Renal cortex interstitium (tissue), 11 donors: Measurements from ENCODE around the gene GAL3ST2. TPM values are rescaled to one million over a fixed set of nuclear protein-coding genes. Genes with fewer than 3 reads are reported as not detected.
"Not testable (repeated sequence)": the region's sequence is repeated elsewhere in the genome, so short reads cannot be mapped to it uniquely, and the experiment has no call there.

ENCODE experiments used
- DNase-seq, 11 donors: peaks; one replicate each; pipeline ENCODE4 v3.0.0-alpha.2; 2013; ENCODE audit warnings: low read depth in 9 of 11, low spot score in 4 of 11; ENCODE audit errors: extremely low read depth in 1 of 11
- polyA plus RNA-seq, 3 donors: library from polyadenylated mRNA; unstranded; fragments of 120-200 nt; gene quantifications; one replicate each; pipeline ENCODE4 v1.2.1, GENCODE V29; 2013; ENCODE audit not compliant: insufficient read length in 3 of 3

Gene GAL3ST2
- polyA plus RNA-seq, 3 donors, result 0.19 to 0.88 (median 0.52) TPM

DNA sequence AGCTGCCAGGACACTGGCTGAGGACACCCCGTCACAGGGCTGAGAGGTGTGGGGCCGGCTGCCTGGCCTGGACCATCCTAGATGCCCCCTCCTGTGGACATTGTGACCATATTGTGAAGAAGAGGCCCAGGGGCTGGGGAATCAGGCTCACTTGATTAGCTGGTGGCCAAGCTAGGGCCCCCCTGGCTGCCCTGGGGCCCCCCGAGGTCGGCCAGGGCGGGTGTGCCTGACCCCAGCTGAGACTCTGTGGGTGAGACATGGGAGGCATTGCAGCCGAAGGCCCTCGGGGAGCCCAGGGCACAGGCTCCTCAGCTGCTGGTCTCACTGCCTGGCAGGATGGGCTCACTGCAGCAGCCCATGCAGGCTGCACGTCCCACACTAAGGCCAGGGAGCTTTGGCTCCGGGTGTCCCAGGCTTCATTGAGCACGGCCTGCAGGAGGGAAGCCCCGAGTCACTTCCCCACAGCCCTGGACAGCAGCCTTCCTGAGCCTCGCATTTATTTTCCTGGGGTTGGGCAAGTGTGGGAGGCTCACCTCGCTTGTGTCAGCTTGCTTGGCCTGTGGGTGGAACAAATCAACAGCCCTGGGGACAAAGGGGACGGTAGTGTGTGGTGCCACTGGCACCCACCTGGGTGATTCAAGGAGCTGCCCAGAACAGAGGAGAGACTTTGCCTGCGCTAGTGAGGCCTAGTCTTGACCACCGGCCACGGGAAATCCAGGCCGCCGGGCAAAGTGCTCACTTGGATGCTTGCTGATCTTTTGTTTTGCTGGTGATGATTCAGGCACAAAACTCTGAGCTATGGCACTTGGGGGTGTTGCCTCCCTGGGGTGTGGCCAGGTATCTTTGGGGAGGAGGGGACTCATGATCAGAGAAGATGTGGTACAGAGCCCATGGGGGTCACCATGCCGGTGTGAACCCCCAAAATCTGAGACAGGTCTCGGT lies 1.3 kb downstream of the GAL3ST2 start:
- DNase-seq, result no peak

DNA sequence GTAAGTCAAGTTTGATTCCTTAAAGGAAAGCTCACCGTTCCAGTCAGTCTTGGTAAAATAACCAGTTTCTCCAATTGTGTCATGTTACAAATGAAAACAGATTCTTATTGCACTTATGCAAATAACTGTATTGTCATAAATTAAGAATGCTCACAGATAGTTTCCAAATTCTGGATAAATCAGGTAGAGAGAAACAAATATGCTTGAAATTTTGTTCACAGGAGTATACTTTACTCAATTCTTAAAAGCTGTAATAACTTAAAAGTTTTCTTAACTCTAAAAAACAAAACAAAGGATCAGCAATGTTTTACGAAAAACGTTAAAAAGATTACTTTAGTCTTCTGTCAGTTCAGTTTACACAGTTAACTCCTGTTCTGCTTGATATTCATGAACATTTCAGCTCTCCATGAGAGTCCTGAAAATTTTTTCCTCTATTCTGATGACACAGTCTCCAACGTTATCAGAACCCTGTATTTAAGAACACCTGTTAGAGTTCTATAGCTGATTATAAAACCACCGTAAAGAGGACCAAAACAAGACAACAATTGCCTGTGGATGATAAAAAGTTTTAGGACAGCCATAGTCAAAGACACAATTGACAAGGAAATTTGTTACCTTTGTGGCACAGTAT lies 4.4 kb downstream of the GAL3ST2 start:
- no peak for DNase-seq

DNA sequence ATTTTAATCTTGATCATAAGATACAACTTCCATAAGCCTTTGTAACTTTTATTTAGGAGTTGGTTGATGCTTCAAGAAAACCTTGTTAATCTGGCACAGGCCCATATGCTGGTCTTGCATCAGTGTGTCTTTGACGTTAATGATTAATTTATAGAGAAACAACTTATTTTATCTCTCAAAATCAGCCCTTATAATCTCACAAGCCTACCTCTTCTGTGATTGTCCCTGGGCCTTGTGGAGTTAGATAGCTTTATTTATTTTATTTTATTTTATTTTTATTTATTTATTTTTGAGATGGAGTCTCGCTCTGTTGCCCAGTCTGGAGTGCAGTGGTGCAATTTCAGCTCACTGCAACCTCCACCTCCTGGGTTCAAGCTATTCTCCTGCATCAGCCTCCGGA lies 5.4 kb downstream of the GAL3ST2 start:
- not testable (repeated sequence) for DNase-seq

DNA sequence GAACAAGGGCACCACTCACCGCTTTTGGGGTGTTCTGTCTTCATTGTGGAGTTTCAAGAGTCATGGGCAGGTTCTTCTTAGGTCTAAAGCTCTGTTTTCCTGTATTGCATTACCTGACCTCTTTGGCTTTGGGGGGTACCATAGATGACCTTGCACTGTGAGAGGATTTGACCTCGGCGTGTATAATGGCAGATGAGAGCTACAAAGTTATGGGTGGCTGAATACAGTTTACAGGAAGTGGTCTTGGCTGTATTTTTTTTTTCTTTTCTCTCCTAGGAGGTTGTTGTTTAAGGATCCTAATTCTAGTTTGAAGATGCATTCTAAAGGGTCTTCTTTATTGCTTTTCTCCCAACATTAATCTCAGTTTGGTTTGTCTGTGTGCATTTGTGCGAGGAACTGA lies 11.5 kb downstream of the GAL3ST2 start:
- DNase-seq, result no peak

DNA sequence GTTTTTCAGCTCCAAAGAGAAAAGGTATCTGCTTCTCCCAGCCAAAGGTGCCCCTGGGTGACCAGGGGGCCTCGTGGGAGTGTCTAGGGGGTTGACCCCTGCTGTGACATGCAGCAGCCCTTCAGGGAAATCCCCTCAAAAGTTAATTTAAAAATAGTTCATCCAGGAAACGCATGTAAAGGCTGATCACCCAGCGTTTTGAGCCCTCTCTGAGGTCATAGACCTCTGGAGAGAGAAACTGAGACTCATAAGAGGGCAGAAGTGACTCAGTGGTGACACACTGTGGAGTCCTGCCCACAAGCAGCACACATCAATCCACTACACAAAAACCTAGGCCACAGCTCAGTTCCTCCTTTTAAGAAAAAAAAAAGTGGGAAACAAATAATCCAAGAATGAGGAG lies 11.9 kb downstream of the GAL3ST2 start:
- DNase-seq, result no peak

DNA sequence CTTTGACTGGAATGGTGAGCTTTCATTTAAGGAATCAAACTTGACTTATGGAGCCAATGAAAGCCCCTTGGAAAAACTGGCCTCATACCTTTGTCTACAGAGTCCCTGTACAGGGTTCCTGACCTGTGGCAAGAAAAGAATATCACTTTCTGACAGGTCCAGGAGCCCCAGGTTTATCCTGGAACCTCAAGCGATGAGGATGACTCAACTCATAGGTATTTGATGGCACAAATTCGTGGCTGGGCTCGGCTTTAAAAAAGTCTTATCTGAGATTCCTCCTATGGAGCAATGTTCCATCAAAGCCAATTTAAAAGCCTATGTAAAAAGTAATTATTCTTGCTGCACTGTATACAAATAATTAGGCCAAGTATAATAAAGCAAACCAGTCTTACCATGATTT lies 14.8 kb downstream of the GAL3ST2 start:
- DNase-seq, result not testable (repeated sequence)

DNA sequence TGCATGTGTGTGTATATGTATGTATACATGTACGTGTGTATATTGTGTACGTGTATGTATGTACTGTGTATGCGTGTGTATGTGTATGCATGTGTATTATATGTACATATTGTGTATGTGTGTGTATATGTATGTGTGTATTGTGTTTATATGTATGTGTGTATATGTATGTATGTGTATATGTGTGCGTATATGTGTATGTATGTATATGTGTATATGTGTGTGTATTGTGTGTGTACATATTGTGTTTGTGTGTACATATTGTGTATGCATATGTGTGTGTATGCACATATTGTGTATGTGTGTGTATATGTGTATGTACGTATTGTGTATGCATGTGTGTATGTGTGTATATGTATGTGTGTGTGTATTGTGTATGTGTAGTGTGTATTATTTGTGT lies 16.8 kb downstream of the GAL3ST2 start:
- no peak for DNase-seq

DNA sequence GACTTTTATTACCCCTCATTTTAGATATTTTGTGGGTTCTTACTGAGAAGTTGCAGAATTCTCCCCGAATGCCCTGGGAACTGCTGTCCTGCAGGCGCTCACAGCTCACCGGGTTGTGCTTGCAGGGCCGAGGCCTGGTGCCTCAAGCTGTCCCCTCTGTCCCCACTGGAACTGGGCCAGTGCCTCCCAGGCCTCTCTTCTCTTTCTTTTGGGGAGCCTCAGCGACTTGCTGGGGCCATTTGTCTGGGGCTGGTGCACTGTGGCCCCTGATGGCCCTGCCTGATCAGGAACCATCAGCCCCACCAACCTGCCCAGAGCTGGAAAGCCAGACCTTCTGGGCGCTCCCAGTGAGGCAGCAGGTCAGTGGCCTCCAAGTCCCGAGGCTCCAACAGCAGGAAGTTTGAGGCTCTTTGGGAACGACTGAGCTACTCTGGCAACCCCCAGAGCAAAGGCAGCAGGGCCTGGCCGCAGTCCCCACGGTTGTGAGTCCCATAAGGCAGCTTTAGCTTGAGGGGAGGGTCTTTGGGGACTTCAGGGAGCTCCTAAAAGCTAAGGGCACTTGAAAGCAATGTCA lies 17.7 kb downstream of the GAL3ST2 start:
- DNase-seq, result no peak

DNA sequence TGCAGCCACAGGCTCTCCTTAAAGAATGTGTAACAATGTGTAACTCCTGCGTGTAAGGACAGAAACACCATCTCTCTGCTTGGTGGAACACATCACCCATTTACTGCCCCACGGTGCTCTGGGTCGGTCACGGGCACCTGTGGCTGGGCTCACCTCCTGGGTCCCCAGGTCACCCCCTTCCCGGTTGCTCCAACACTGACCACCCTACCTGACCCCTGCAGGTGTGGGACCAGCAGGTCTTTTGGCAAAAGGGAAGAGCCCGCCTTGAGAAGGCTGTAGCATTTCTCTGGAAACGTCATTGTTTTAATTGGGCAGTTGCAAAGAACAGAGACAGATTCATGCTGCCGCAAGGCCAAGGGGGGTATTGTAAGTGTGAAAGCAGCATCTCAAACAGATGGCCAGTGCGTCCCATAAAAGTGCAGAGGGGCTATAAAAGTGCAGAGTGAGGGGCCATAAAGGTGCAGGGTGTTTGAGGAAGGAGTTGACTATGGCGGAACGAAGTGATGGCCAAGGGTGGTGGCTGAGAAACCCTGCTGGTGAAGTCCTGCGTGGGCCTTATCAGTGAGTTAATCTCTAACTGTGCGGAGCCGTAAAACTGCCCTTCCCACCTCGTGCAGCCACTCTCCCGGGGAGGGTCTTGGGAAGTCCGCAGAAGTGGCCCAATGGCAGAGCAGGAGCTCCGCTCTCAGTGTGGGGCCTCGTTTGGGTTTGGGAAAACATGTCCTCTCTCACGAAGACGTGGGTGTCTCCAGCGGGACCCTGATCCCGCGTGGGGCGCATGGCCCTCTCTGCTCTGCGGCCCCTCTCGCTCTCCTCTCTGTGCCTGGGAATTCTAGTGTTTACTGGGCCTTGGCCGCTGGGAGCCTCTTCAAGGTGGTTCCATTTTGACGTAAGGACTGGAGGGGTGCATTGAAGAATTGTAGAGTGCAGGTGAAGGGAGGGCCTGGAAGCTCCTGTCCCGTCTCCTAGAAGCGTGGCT lies 18.7 kb downstream of the GAL3ST2 start:
- DNase-seq, result no peak

DNA sequence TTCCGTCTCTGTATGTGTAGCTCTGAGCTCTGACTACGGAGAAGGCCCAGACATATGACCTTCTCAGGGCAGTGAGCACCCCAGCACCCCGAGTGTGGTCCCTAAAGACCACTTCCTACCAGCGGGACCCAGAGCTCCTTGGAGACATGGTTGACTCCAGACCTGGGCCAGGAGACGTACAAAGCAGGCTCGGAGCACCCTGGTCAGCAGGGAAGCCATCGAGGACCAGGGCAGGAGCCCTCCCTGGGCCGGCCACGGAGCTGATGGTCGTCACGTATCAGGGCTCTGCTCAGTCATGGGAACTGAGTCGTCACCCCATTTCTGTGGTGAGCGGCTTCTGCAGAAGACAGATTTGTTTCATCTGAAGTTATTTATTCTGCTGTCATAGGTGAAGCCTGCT lies 19.6 kb downstream of the GAL3ST2 start:
- DNase-seq, result no peak

DNA sequence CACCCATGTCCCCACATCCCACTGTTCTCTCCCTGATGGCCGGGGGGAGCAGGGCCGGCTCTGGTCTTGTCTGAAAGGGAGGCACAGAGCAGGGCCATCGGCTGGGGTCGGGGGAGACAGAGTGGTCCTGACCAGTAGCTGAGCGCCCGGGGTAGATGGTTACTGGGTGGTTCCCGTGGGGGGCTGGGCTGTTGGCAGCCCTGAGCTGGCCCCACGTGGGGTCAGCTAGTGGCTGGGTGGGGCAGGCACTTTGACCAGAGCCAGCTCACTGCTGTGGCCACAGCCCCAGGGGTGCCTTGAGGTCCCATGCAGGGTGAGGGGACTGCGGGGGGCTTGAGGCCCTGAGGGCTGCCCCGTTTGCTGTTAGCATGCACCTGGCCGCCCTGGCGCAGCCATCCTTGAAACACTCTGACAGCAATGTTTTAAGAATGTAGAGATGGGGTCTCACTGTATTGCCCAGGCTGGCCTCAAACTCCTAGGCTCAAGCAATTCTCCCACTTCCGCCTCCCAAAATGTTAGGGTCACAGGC lies 20.1 kb downstream of the GAL3ST2 start:
- no peak for DNase-seq

DNA sequence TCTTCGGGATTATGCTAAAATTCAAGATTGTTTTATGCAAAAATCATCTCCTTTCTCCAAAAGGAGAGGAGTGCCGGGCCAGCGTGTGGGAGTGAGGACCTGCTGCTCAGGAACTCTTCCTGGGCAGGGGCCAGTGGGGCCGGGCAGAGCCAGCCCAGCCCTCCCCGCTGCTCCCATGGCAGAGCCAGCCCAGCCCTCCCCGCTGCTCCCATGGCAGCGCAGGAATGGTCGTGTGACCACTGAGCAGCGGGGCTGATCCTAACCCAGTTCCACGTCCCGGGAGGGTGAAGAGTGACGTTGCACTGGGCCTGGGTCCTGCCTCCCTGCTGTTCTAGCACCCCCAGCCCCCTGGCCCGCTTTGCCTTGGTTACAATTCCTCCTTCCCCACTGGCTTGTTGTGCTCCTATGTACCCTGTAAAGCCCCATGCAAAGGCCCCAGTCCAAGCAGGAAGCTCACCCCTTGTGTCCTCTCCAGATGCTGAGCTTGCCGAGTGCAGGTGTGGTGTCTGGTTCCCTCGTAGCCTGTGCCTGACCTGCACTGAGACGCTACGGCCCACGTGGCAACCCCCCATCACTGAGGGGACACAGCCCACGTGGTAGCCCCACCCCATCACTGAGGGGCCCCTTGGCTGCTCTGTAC lies 20.9 kb downstream of the GAL3ST2 start:
- DNase-seq, result no peak

DNA sequence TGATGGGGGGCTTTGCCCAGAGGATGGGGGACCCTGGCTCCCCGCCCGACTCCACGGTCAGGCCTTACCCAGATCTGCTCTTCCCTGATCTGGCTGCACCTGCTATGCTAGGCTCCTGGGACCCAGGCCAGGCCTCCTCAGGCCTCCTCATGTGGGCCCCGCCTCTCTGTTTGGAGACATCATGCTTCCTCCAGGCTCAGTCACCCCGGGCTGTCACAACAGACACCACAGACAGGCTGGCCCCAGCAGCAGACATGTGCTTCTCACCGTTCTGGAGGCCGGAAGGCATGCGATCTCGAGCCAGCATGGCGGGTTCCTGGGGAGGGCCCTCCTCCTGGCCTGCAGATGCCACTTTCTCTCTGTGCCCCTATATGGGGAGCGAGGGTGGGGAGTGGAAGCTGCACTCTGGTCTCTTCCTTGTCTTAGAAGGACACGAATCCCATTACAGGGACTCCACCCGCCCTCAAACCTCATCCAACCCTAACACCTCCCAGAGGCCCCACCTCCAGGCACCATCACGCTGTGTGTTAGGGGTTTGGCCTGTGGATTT lies 21.5 kb downstream of the GAL3ST2 start:
- DNase-seq, result no peak

DNA sequence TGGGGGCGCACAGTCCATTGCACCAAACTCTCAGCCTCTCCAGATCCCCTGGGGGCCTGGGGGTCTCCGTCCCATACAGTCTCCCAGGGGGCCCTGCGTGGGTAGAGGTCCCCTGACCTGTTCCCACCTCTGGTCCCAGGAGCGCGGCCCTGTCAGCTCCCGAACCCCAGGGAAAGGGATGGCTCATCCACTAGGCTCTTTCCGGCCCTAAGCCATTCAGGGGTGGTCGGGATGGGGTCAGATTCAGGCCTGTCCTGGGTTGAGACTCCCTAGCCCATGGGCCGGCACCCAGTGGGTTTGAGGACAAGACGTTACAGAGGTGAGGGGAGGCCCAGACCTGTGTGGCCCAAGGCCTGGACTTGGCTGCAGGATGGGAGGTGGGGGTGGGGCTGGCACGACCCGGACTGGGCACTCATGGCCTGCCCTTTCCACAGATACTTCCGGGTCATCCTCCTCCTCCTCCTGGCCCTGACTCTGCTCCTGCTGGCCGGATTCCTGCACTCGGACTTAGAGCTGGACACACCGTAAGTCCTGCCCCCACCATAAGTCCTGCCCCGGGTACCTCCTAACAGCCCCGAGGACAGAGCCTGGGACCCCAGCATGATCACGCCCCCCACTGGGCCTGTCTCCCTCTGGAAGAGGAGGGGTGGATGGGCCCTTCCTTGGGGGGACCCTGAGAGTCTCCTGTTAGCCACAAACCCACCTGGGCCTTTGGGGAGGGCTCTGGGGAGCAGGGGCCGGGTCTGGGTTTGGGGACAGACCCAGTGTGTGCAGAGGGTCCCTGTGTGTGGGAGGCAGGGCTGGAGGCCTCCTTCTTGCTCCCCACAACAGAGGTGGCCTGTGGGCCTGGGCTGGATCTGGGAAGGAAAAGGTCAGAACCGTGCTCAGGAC lies 22.3 kb downstream of the GAL3ST2 start:
- no peak for DNase-seq

DNA sequence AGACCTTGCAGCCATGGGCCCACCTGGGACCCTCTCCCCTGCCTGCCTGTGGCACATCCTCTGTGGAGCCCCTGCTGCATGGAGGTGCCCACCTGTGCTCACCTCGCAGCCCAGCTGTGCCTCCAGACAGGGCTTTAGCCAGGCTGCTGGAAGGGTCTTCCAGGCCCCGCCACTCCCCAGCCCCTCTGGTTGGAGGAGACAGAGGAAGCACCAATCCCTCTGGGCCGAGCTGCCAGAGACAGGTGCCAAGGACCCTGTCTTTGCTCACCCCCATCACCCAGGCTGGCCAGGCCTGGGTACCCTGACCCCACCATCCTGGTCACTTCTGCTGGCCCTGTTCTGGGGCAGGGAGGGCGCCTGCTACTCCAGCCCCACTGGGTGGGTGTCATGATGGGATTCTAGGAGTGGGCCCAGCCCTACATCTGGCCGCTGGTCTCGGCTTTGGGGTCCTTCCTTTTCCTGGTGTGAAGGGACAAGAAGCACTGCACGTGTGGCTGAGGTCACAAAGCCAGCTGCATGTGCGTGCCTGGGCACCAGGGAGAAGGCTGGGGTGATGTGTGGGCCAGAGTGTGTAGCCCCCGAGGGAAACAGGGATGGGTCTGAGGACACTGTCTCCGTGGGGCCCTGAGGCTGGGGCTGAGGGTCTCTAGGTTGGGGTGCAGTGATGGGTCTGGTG lies 23.0 kb downstream of the GAL3ST2 start:
- no peak for DNase-seq

DNA sequence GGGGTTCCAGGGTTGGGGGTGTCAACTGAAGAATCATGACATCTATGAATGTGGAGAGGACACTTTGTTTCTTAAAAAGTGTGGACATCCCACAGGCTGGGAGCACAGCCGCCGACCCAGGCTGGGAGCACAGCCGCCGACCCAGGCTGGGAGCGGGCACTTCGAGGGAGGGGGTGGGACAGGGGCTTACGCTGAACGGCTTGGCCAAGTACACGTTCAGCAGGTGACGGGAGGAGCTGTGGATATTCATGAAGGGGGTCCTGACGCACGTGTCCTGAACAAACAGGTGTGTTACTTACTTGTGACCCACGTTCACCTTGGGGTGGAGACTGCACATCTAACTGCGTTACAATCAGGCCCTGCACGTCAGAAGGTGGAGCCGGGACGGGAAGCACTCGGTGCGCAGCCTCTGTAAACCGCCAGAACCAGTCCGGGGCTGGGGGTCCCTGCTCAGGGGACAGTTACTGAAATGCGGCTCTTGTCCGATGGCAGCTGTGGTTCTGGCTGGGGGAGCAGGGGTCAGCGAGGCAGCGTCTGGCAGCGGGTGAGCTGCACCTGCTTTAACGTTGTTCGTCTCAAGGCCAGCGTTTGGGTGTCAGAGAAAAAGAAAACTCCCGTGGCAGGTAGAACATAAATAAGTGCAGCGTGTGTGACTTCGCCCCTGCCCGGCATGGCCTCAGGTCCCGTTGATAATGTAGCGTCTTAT lies 23.7 kb downstream of the GAL3ST2 start:
- not testable (repeated sequence) for DNase-seq
